Spleen (tissue), 7 donors: ENCODE data around the gene ANKRD44.
"Not testable (repeated sequence)": the region's sequence is repeated elsewhere in the genome, so short reads cannot be mapped to it uniquely, and the experiment has no call there.

Experiments used
- CTCF ChIP-seq, 11 experiments: fragments of 200-600 bp in 7 of 11; fragments of 450-650 bp in 4 of 11; sonication (generic) in 4 of 11; IDR thresholded peaks in 8 of 11; conservative IDR thresholded peaks in 3 of 11; 1 replicate in 7 of 11; 2 replicates in 4 of 11; pipeline versions ENCODE4 v1.4.0 to v1.8.0; 2016 to 2021; ENCODE audit warnings: antibody characterized with exemption in 11 of 11, inconsistent platforms in 4 of 11, mild to moderate bottlenecking in 1 of 11
- POLR2A ChIP-seq, 3 donors: fragments of 450-650 bp; IDR thresholded peaks; one replicate each; pipeline ENCODE4 v1.5.1; 2017; ENCODE audit warnings: antibody characterized with exemption in 3 of 3, mild to moderate bottlenecking in 1 of 3
- donor health status: DM: no; HTN: no; CAD: no; lungs with moderate emphysema.
- donor health status: DM: no; HTN: no; CAD: no.
- donor health status: DM: no; HTN: no; CAD: no.

GRCh38 chr2:197020921-197021320 is 289.7 kb downstream of the ANKRD44 start:
- TF ChIP-seq POLR2A (IDR thresholded peaks at IDR 0.05); CTCF (IDR thresholded peaks at IDR 0.05 in 8 of 11, conservative IDR thresholded peaks at IDR 0.05 in 3 of 11): not testable (repeated sequence)
